ENCODE results near the gene PIGU.

Gene PIGU

GRCh38 chr20:34549291-34549928 lies 127.5 kb downstream of the PIGU start:
- no peak for DNase-seq

- no peak for DNase-seq
Measured at GRCh38 chr20:34547844-34548613, 128.9 kb downstream of the PIGU start.

- peak; percentile 4 for DNase-seq
Measured at GRCh38 chr20:34546751-34547181, 130.1 kb downstream of the PIGU start.

GRCh38 chr20:34544109-34544796 lies 132.6 kb downstream of the PIGU start:
- DNase-seq, result no peak

GRCh38 chr20:34543463-34544056 lies 133.3 kb downstream of the PIGU start:
- DNase-seq, result no peak

- DNase-seq, result no peak
Measured at GRCh38 chr20:34542439-34542838, 134.5 kb downstream of the PIGU start.

GRCh38 chr20:34541917-34542316 lies 135.0 kb downstream of the PIGU start:
- no peak for DNase-seq

GRCh38 chr20:34541264-34541901 lies 135.5 kb downstream of the PIGU start:
- no peak for DNase-seq

- DNase-seq, result no peak
Measured at GRCh38 chr20:34540596-34541263, 136.2 kb downstream of the PIGU start.

GRCh38 chr20:34539756-34540155 lies 137.1 kb downstream of the PIGU start:
- no peak for DNase-seq

GRCh38 chr20:34538671-34539123 lies 138.2 kb downstream of the PIGU start:
- DNase-seq, result no peak

GRCh38 chr20:34537651-34538050 lies 139.2 kb downstream of the PIGU start:
- DNase-seq, result no peak

GRCh38 chr20:34536798-34537394 lies 140.0 kb downstream of the PIGU start:
- peak; percentile 15 for DNase-seq

GRCh38 chr20:34535857-34536256 lies 141.0 kb downstream of the PIGU start:
- DNase-seq, result no peak

- no peak for DNase-seq
Measured at GRCh38 chr20:34535301-34535840, 141.5 kb downstream of the PIGU start.

GRCh38 chr20:34534391-34535165 lies 142.3 kb downstream of the PIGU start:
- no peak for DNase-seq

- no peak for DNase-seq
Measured at GRCh38 chr20:34532756-34533155, 144.1 kb downstream of the PIGU start.

- no peak for DNase-seq
Measured at GRCh38 chr20:34532320-34532719, 144.6 kb downstream of the PIGU start.

GRCh38 chr20:34531608-34532265 lies 145.2 kb downstream of the PIGU start:
- DNase-seq, result no peak

- no peak for DNase-seq
Measured at GRCh38 chr20:34530342-34530741, 146.6 kb downstream of the PIGU start.

Measured in NCI-H1694 treated with DMSO at 0.1 percent for 48 hours (cell line).